ENCODE data around the gene GORASP1.

Gene GORASP1

GRCh38 chr3:39068556-39068955 is 38.9 kb downstream of the GORASP1 start:
- Histone ChIP-seq H3K9ac (no peak overlapping the region), H3K4me1 (ENCODE audit: low read depth, poor library complexity, severe bottlenecking) (peaks cover 7% of the 10 kb centered on the region), H3K27me3 (ENCODE audit: insufficient read depth, low read depth) (no peaks in the 10 kb centered on the region), H3K4me3 (IDR thresholded peaks at IDR 0.05; ENCODE audit: insufficient read depth, low read depth, low read length) (no peak overlapping the region), H3K4me2 (no peak overlapping the region), H3K79me2 (ENCODE audit: insufficient read depth, low read depth) (no peaks in the 10 kb centered on the region), H2AFZ (ENCODE audit: low read depth) (no peak overlapping the region), H3K27ac (no peak overlapping the region), H4K20me1 (ENCODE audit: insufficient read depth) (no peaks in the 10 kb centered on the region), H3K36me3 (ENCODE audit: insufficient read depth) (no peaks in the 10 kb centered on the region)
- no peak for TF ChIP-seq CTCF (conservative IDR thresholded peaks at IDR 0.05; ENCODE audit: low read depth, low read length)

DNA sequence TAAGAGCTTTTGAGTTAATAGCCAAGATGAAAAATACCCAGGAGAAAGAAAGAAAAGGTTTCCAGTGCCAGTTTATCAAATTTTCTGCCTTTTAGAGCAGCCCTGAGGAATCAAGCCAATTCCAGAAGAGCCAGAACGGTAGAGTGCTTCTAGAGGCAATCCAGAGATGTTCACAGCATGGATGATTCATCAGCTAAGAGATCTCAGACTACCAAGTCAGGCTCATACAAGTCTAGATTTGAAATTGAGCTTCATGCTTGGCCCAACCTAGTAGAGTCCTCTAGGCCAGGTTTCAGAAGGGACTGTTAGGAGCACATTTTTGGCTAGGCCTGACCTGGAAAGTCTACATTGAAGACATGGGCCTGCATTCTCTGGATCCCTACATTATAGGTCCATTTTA is 40.1 kb downstream of the GORASP1 start:
- TF ChIP-seq CTCF (conservative IDR thresholded peaks at IDR 0.05; ENCODE audit: low read depth, low read length): no peak
- Histone ChIP-seq H3K4me2 (no peak overlapping the region), H3K4me3 (IDR thresholded peaks at IDR 0.05; ENCODE audit: insufficient read depth, low read depth, low read length) (no peak overlapping the region), H4K20me1 (ENCODE audit: insufficient read depth) (no peaks in the 10 kb centered on the region), H2AFZ (ENCODE audit: low read depth) (no peak overlapping the region), H3K36me3 (ENCODE audit: insufficient read depth) (no peaks in the 10 kb centered on the region), H3K4me1 (ENCODE audit: low read depth, poor library complexity, severe bottlenecking) (peaks cover 7% of the 10 kb centered on the region), H3K9ac (no peak overlapping the region), H3K27me3 (ENCODE audit: insufficient read depth, low read depth) (no peaks in the 10 kb centered on the region), H3K79me2 (ENCODE audit: insufficient read depth, low read depth) (no peaks in the 10 kb centered on the region), H3K27ac (no peak overlapping the region)

- H3K79me2 ChIP-seq (ENCODE audit: insufficient read depth, low read depth): no peaks in the 10 kb centered on the region
- H3K27ac ChIP-seq: no peak overlapping the region; the same call in 1 of the 2 replicates
- no peak overlapping the region for H3K4me3 ChIP-seq (IDR thresholded peaks at IDR 0.05; ENCODE audit: insufficient read depth, low read depth, low read length)
- H2AFZ ChIP-seq (ENCODE audit: low read depth): no peak overlapping the region
- H3K4me2 ChIP-seq: no peak overlapping the region
- no peaks in the 10 kb centered on the region for H3K36me3 ChIP-seq (ENCODE audit: insufficient read depth)
- no peaks in the 10 kb centered on the region for H4K20me1 ChIP-seq (ENCODE audit: insufficient read depth)
- no peaks in the 10 kb centered on the region for H3K27me3 ChIP-seq (ENCODE audit: insufficient read depth, low read depth)
- peaks cover 7% of the 10 kb centered on the region for H3K4me1 ChIP-seq (ENCODE audit: low read depth, poor library complexity, severe bottlenecking)
- peak; percentile 41; the same call in 1 of the 2 replicates for TF ChIP-seq CTCF (conservative IDR thresholded peaks at IDR 0.05; ENCODE audit: low read depth, low read length)
- H3K9ac ChIP-seq: no peak overlapping the region
Measured at GRCh38 chr3:39065197-39065596, 42.2 kb downstream of the GORASP1 start.

GRCh38 chr3:39064646-39065045 is 42.8 kb downstream of the GORASP1 start:
- Histone ChIP-seq H4K20me1 (ENCODE audit: insufficient read depth) (no peaks in the 10 kb centered on the region), H3K27ac (no peak overlapping the region; the same call in 1 of the 2 replicates), H2AFZ (ENCODE audit: low read depth) (no peak overlapping the region), H3K4me3 (IDR thresholded peaks at IDR 0.05; ENCODE audit: insufficient read depth, low read depth, low read length) (no peak overlapping the region), H3K9ac (no peak overlapping the region), H3K36me3 (ENCODE audit: insufficient read depth) (no peaks in the 10 kb centered on the region), H3K27me3 (ENCODE audit: insufficient read depth, low read depth) (no peaks in the 10 kb centered on the region), H3K79me2 (ENCODE audit: insufficient read depth, low read depth) (no peaks in the 10 kb centered on the region), H3K4me1 (ENCODE audit: low read depth, poor library complexity, severe bottlenecking) (peaks cover 7% of the 10 kb centered on the region), H3K4me2 (no peak overlapping the region)
- no peak for TF ChIP-seq CTCF (conservative IDR thresholded peaks at IDR 0.05; ENCODE audit: low read depth, low read length)

All from KMS-11 (cell line).